ENCODE data around the gene OPHN1. TPM values are rescaled to one million over a fixed set of nuclear protein-coding genes. Genes with fewer than 3 reads are reported as not detected.

OPHN1 gene
- total and polyA plus RNA-seq, 2 of the 13 experiments (the other 11 are each of a cell fraction or from before 2014, with no cell fraction given), result 1.6 to 1.7 TPM

DNA sequence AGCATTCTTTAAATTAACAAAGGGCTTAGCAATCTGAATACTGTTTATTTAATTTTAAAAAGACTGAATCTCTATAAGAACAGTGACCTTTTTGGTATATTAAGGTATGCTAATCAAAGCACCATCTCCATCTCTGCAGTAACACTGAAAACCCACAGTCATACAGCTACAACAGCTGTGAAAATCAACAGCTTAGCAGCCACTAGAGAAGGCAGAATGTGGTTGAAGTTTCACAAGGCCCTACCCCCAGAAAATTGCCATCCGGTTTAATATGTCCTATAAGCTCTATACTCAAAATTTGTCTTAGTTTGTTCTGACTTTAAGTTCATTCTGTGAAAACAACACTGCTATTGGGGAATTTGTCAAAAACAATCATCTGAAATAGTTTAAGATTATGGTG, 128.7 kb downstream of the OPHN1 start:
- in situ Hi-C loops (cut with HindIII; ENCODE audit: extremely low pct_ligation_motif_present, low pct_unique_long_range_greater_than_20kb), result no loop called here
- POLR2A ChIA-PET, result no interaction called here
- Histone ChIP-seq H3K9ac (ENCODE audit: insufficient read depth, low read depth, low read length) (no peak overlapping the region), H3K36me3 (replicated peaks in 1 of 2; ENCODE audit: control insufficient read depth in 1 of 2, insufficient read depth in 2 of 2, low read length in 2 of 2) (no peaks in the 10 kb centered on the region), H4K20me1 (ENCODE audit: insufficient read depth, low read length) (no peaks in the 10 kb centered on the region), H3K79me2 (ENCODE audit: insufficient read depth, low read length) (no peaks in the 10 kb centered on the region), H3K4me2 (ENCODE audit: low read depth, low read length) (no peak overlapping the region), H2AFZ (ENCODE audit: low read length) (no peak overlapping the region), H3K9me3 (ENCODE audit: low read length) (no peaks in the 10 kb centered on the region), H3K4me3 (replicated peaks in 1 of 3; ENCODE audit: insufficient read depth in 1 of 3, low read depth in 2 of 3, low read length in 3 of 3) (no peak overlapping the region), H3K27me3 (ENCODE audit: control insufficient read depth in 1 of 2, insufficient read depth in 2 of 2, low read length in 2 of 2) (no peaks in the 10 kb centered on the region), H3K27ac (ENCODE audit: extremely low read length, insufficient read depth, low read length) (no peak overlapping the region), H3K4me1 (ENCODE audit: insufficient read depth, low read length) (0 out of 2 replicates have a peak, but pooled peaks cover 7% of the 10 kb centered on the region)
- 100% methylated on average over 1 of the region's 1 CpG for WGBS (ENCODE audit: low lambda C conversion rate)
- TF ChIP-seq FOXJ3 (CRISPR knock-in tag; IDR thresholded peaks at IDR 0.05; ENCODE audit: borderline replicate concordance) (no peak), NCOA5 (CRISPR knock-in tag; IDR thresholded peaks at IDR 0.05) (no peak), SALL2 (CRISPR knock-in tag; IDR thresholded peaks at IDR 0.05) (no peak), ZNF552 (CRISPR knock-in tag; IDR thresholded peaks at IDR 0.05; ENCODE audit: borderline replicate concordance) (no peak), AHR (CRISPR knock-in tag; IDR thresholded peaks at IDR 0.05) (no peak), ZNF703 (CRISPR knock-in tag; IDR thresholded peaks at IDR 0.05; ENCODE audit: borderline replicate concordance) (no peak)
- TF ChIP-seq, protein P1, sequence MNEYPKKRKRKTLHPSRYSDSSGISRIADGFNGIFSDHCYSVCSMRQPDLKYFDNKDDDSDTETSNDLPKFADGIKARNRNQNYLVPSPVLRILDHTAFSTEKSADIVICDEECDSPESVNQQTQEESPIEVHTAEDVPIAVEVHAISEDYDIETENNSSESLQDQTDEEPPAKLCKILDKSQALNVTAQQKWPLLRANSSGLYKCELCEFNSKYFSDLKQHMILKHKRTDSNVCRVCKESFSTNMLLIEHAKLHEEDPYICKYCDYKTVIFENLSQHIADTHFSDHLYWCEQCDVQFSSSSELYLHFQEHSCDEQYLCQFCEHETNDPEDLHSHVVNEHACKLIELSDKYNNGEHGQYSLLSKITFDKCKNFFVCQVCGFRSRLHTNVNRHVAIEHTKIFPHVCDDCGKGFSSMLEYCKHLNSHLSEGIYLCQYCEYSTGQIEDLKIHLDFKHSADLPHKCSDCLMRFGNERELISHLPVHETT (CRISPR knock-in tag; conservative IDR thresholded peaks at IDR 0.05), result no peak
- no TSS peak for BruUV-seq (replicated peaks)
- FAIRE-seq, result no peak
- intact Hi-C loops (cut with micrococcal nuclease; ENCODE audit: unreplicated experiment), result no loop called here
- no peak for ATAC-seq
- DNase-seq (ENCODE audit: low spot score), result no peak
- CTCF ChIA-PET (ENCODE audit: low intra/inter-chr PET ratio, low total read pairs), result no interaction called here

DNA sequence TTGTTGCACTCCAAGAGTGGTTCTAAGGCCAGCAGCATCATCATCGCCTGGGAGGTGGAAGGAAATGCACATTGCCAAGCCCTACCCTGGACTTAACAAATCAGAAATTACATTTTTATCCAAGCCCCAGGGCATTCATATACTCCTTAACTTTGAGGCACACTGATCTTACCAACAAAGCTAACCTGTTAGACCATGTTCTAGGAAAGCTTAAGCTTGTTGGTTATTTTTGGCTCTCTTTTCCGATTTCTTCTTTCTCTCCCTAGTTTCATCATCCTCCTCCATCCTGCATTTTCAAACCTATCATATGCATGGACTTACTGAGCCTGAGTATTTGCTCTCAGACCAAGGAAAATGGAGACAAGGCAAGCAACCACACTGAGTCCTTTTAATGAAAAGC, 133.4 kb downstream of the OPHN1 start:
- Histone ChIP-seq H3K9ac (ENCODE audit: insufficient read depth, low read depth, low read length) (no peak overlapping the region), H2AFZ (ENCODE audit: low read length) (no peak overlapping the region), H3K36me3 (replicated peaks in 1 of 2; ENCODE audit: control insufficient read depth in 1 of 2, insufficient read depth in 2 of 2, low read length in 2 of 2) (no peaks in the 10 kb centered on the region), H3K27ac (ENCODE audit: extremely low read length, insufficient read depth, low read length) (no peak overlapping the region), H3K27me3 (ENCODE audit: control insufficient read depth in 1 of 2, insufficient read depth in 2 of 2, low read length in 2 of 2) (no peaks in the 10 kb centered on the region), H3K79me2 (ENCODE audit: insufficient read depth, low read length) (no peaks in the 10 kb centered on the region), H3K4me2 (ENCODE audit: low read depth, low read length) (no peak overlapping the region), H3K4me3 (replicated peaks in 1 of 3; ENCODE audit: insufficient read depth in 1 of 3, low read depth in 2 of 3, low read length in 3 of 3) (no peak overlapping the region), H3K9me3 (ENCODE audit: low read length) (no peaks in the 10 kb centered on the region), H4K20me1 (ENCODE audit: insufficient read depth, low read length) (no peaks in the 10 kb centered on the region), H3K4me1 (ENCODE audit: insufficient read depth, low read length) (no peaks in the 10 kb centered on the region)
- no peak for DNase-seq (ENCODE audit: low spot score)
- no peak for ATAC-seq
- 83% methylated on average over 2 of the region's 2 CpGs for WGBS (ENCODE audit: low lambda C conversion rate)
- FAIRE-seq, result no peak
- intact Hi-C loops (cut with micrococcal nuclease; ENCODE audit: unreplicated experiment) (no loop called here), in situ Hi-C loops (cut with HindIII; ENCODE audit: extremely low pct_ligation_motif_present, low pct_unique_long_range_greater_than_20kb) (no loop called here)
- no TSS peak for BruUV-seq (replicated peaks)
- ChIA-PET CTCF (ENCODE audit: low intra/inter-chr PET ratio, low total read pairs) (no interaction called here), POLR2A (no interaction called here)
- TF ChIP-seq SUZ12 (IDR thresholded peaks at IDR 0.05; ENCODE audit: low read depth, low read length) (no peak), BORCS8-MEF2B (CRISPR knock-in tag; IDR thresholded peaks at IDR 0.05) (no peak), CBX2 (IDR thresholded peaks at IDR 0.05; ENCODE audit: low read depth, low read length) (no peak), CBX2 (CRISPR knock-in tag; IDR thresholded peaks at IDR 0.05; ENCODE audit: low read depth) (no peak), GATA4 (IDR thresholded peaks at IDR 0.05; ENCODE audit: borderline replicate concordance, low read depth) (no peak), ZSCAN22 (CRISPR knock-in tag; IDR thresholded peaks at IDR 0.05) (no peak), ZNF292 (CRISPR knock-in tag; IDR thresholded peaks at IDR 0.05; ENCODE audit: borderline replicate concordance, low read depth) (no peak), SMAD9 (CRISPR knock-in tag; IDR thresholded peaks at IDR 0.05) (no peak), KAT2B (IDR thresholded peaks at IDR 0.05; ENCODE audit: borderline replicate concordance, low read depth, low read length) (no peak), HOXA9 (CRISPR knock-in tag; IDR thresholded peaks at IDR 0.05; ENCODE audit: borderline replicate concordance) (no peak), ZNF607 (CRISPR knock-in tag; IDR thresholded peaks at IDR 0.05; ENCODE audit: borderline replicate concordance) (no peak), STAT5B (CRISPR knock-in tag; IDR thresholded peaks at IDR 0.05) (no peak), ZNF773 (CRISPR knock-in tag; IDR thresholded peaks at IDR 0.05; ENCODE audit: borderline replicate concordance) (no peak)

Measured in HepG2 (cell line).